GM18909 (cell line): ENCODE data around the gene EXOC4.

Experiments used
- ATAC-seq: cut with Tn5 transposase; IDR thresholded peaks from one replicate; pipeline ENCODE4 v1.9.1; 2021; ENCODE audit warnings: mild to moderate bottlenecking; ENCODE audit not compliant: unreplicated experiment, poor library complexity

EXOC4 gene

DNA sequence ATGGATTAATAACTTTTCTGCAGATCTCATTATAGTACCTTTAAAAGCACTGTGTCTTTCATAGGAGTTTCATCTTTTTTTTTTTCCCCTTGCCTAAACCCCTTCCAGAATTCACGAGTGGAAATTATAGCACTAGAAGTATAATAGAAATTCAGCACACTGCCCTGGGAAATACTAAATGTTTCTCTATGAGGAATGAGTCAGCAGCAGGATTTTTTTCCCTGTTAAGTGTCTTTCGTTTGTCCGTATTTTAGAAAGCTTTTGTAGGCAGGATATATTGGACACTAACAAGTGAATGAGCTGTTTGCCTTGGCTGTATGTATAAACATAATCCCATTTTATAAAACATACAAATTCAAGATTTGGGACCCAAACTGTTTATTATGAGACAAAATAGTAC, 105.8 kb downstream of the EXOC4 start:
- ATAC-seq = no peak

DNA sequence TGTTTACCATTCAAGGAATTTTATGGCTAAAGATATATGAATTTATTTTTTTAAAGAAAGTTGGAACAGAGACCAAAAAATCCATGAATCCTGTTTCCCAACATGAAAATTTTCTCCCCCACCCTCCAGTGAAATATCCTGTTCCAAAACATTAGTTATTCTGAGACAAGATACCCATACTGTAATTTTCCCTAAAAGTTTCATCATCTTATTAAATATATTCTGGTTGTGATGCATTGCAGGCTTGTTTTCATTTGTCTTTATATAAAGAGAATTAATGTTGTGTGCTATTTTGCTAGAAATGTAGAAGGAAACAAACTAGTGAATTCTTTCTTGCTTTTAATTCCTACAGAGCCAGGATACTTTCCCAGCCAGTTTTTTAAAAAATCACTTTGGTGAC, 106.6 kb downstream of the EXOC4 start:
- ATAC-seq = no peak

DNA sequence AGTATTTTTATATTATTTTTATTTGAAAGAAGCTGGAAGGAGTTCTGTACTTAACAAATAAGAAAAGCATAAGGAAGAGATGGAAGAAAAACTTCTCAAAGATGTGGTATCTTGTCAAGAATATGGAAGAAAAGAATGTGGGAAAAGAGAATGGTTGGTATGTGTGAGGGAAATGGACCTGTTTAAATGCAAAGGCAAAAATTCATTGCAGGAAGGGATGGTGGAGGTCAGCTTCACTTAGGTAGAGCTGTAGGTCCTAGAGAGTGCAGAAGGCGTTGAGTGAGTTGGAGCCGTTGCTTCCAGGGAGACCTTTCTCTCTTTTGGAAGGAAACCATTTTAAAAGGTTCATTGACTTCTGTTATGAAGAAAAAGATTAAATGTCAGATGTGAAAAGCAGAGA, 107.3 kb downstream of the EXOC4 start:
- no peak for ATAC-seq

DNA sequence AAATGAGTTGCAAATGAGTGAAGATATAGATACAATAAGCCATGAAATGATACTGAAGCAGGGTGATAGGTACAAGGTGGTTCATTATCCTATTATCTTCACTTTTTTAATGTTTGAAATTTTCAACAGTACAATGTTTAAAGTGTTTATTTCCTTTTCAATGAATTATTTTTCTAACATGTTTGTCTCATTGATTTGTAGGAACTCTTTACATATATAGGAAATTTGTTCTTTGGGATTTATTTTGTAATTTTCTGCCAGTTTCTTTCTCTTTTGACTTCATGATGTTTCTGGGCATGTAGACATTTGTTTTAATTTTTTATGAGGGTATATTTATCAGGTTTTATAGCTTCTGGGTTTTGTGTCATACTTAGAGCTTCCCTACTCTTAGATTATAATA, 108.9 kb downstream of the EXOC4 start:
- no peak for ATAC-seq

DNA sequence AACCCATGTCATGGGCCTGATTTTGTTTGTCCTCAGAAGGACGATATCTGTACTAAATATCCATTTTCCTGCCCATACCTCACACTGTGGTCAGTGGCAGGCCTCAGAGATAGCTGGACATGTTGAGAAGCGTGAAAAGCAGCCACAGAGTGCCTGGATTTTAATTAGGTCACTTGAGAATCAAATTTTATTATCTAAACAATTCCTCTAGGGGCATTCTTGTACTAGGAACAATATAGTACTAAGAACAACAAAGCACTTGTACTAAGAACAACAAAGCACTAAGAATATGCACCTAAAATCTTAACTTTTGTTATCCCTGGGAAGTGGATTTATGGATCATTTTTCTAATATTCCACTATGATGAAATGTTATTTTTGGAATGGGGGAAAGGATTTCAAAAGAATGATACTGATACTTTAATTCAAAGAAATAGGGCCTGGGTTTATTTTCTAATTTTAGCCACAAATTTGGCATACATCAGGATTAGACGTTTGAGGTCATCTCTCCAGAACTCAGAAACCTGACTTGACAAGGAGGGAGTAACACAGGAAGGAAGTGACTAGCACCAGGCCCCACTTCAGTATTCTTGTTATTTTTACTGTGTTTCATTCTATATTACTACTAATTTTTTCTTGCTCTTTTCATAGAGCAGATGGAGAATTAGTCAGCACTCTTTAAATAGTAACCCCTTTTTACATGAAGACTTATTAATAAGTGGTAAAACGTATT, 112.2 kb downstream of the EXOC4 start:
- ATAC-seq = no peak

DNA sequence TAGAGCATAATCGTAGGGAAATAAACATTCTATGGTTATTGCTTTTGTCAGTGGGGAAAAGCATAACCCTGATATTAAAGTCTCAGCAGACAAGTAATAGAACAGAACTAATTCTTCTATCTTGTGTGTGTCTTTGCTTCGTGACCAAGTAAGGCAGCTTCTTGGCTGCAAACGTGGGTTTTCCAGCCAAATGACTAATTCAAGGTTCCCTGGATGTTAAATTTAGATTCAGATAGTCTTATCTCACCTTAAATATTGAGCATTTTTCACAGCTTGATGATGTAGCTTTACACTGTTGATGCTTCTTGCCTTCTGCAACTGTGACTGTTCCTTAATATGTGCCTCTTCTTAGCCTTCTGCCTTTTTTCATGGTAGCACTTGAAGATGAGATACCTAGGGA, 113.0 kb downstream of the EXOC4 start:
- ATAC-seq = no peak

DNA sequence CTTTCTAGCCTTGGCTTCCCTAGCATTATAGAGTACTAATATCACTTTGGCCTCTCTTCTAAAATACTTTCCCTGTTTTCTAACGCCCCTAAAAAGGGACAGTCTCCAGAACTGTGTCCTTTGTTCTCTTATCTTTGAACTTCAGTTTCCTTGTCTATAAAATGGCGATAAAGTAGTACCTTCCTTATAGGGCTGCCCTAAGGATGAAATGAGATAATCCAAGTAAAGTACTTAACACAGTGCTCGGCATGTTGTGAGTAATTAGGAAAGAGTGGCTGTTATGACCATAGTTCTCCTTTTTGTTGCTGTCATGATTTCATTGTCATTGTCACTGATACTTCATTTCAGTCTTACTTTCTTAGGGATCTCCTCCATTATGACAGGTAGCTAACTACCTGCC, 114.7 kb downstream of the EXOC4 start:
- ATAC-seq = no peak

DNA sequence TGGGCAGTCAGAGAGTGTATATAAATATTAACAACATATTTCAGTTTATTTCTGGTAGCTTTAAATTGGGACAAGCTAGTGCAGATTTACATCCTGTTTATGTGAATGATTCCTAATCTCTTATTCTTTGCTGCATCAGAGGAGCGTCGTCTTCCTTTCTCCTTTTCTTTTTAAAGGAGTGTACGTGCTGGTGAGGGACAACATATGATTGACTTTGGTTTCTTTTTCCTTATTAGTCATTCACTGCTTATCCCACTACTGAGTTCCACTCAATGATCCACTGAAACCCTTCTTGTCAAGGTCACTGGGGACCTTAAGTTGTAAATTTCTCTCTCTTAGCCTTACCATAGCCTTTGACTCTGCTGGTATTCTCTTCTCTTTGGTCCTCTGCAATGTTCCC, 116.3 kb downstream of the EXOC4 start:
- ATAC-seq = no peak

DNA sequence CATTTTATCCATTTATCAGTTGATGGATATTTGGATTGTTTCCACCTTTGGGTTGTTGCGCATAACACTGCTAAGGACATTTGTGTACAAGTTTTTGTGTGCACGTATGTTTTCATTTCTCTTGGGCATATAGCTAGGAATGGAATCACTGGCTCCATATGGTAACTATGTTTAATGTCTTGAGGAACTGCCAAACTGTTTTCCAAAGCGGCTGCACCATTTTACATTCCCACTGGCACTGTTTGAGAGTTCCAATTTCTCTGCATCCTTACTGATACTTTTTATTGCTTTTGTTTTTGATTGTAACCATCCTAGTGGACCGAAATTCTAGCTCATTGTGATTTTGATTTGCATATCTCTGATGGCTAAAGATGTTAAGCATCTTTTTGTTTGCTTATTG, 118.7 kb downstream of the EXOC4 start:
- no peak for ATAC-seq

DNA sequence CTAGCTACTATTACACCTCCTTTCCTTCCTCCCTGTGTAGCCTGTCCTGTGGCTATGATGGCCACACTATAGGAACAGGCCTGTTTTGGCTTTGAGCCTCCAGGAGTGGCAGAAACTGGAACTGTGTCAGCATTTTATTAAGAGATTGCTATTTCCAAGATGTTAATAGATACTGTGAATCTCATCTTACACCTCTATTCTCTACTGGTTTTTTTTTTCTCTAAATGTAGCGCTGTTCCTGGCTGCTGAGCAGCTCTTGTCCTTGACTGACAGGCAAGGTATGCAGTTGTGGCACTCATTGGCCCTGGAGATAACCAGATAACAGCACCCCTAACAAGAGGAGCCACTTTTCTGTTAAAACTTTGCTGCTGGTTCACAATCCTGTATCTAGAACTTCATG, 119.5 kb downstream of the EXOC4 start:
- no peak for ATAC-seq

DNA sequence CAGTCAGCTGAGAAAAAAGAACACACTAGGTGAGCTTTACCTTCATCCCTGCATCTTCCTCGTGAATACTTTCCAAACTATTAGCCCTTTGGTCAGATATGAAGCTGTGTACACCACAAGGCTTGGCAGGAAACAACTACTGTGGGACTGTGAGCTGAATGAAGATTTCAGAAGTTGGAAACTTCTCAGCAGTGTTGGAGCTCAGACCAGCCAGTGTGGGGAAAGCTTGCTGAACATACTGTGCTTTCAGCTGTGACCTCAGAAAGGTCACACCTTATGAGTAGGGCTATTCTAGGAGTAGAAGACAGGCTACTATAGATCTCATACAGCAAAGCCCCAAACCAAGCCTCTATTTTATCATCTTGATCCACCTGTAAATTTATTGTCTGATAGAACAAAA, 123.6 kb downstream of the EXOC4 start:
- no peak for ATAC-seq

DNA sequence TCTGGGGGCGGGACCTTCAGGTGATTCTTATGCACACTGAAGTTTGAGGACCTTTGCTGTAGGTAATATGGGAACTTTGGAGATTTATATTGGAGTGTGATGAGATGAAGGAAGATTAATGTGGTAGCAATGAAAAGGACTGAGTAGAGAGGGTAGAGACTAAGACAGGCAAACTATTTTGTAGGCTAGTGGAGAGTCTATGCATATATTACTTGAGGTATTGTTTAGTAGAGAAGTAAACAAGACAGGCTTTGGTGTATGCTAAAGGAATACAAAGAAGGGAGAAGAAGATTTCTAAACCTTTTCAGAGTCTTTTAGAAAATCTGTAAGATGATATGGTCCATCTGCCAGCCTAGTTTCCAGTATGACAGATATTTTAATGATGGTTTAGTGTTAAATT, 129.1 kb downstream of the EXOC4 start:
- no peak for ATAC-seq

DNA sequence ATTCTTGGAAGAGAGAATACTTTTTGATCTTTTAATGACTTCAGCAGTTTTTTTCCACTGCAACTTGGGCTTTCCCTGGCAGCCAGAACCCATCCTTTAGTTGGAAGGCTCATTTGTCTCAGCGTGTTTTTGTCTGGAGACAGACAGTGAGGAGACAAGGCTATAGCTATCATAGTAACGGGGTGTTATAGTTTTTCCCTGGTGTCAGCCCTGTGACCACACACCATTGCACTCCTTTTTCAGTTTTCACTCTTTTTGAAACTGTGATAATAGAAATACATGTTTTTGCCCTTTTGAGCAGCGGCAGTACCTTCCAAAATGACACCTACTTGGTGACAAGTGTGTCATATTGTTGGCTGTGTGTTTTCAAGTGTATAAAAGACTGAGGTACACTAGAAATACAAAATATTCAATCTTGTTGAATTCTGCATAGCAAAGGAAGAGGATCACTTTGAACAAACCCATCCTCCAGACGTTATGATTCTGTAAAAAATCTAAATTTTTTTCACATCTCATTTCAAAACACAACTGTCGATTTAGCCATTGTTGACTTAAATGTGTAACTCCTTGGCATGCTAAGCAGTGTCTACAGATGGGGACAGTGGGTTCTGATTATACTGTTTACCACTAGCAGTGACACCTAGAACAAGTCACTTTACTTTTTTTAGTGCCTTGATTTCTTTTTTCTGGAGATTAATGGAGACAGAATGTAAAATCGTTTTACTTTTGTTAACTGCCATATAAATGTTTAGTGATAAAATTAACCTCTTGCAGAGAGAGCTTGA, 130.1 kb downstream of the EXOC4 start:
- ATAC-seq = no peak

DNA sequence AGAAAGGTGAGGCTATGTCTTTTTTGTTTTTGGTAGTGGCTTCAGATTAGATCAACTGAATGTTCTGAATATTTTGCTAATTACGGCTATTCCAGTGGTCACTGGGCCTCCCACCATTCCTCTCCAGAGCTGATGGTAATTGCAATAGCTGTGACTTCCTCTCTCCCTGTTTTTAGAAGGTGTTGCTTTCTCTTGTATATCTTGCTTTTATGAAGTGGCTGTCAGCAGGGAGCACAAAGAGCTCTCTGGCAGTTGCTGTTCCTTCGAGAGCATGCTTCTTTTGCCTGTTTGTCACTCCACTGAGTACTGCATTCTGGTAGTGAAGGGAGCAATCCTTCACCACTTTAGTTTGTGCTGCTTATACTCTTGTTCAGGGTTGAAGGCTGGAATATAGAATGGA, 133.3 kb downstream of the EXOC4 start:
- no peak for ATAC-seq

DNA sequence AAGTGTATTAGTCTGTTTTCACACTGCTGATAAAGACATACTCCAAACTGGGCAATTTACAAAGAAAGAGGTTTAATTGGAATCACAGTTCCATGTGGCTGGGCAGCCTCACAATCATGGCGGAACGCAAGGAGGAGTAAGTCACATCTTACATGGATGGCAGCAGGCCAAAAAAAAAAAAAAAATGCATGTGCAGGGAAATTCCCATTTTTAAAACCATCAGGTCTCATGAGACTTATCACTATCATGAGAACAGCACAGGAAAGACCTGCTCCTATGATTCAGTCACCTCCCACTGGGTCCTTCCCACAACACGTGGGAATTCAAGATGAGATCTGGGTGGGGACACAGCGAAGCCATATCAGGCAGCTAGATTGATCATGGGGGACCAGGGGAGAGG, 136.8 kb downstream of the EXOC4 start:
- no peak for ATAC-seq

DNA sequence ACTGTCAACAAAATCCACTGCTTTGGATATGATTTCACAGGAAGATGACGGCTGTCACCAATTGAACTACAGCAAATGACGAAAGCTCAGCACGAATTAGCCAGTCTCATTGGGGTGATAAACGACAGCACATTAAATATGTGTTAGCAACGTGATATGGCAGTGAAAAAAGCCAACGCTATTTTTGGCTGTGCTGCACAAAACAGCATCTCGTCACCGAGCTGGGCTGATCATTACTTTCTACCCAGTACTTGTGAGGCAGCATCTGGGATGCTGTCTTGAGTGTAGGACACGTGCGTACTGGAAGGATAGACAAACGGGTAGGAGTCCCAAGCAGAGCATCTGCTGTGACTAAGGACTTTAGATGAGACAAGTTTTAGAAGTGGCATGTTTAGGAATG, 138.3 kb downstream of the EXOC4 start:
- ATAC-seq = no peak

DNA sequence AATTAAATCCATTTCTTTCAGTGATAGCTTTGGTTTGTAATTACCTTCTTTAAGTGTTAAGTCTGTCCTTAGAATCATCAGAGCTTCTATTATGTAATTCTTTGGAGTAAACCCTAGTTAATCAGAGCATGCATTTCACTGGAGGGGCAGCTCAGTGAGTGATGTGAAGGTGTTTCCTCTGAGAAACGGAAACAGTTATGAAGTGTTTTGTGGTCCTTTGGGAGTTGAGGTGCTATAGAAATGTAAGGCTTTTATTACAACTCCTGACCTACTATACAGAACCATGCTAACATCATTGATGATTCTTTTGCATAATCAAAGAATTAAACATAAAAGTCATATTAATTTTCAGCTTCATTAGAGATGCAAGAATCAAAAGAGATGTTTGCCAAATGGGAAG, 141.5 kb downstream of the EXOC4 start:
- no peak for ATAC-seq

DNA sequence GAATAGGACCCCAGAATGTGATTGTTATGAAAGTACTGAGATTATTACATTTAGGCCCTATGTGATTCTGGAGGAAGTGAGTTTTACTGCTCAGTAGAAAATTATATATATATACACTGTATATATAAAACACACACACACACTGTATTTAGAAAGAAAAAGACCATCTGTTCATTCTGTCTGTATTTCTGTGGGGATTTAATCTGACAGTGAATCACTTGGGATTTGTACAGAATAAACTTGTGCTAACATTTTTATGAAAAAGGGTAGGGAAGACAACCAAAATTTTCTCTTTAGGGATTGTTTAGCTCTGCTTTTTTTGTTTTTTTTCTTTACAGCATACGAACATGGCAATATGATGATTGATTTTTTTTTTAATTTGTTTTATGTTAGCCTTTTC, 142.7 kb downstream of the EXOC4 start:
- ATAC-seq = no peak

DNA sequence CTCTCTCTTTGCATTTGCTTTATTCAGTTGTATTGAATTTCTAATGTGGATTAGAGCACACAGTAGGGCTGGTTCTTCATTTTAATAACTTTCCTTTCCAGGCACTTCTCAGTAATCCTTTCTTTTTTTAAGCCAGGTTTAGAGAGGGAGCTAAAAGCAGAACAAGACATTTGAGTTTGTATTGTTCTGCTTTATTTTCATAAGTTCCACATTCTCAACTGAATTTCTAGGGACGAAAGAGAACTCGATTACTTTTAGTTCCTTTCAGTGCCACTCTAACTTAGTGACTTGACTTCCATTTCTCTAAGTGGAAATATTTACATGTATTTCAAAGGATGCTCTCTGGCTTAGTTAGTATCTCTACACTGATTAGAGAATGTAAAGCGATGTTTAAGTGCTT, 145.6 kb downstream of the EXOC4 start:
- ATAC-seq = no peak

DNA sequence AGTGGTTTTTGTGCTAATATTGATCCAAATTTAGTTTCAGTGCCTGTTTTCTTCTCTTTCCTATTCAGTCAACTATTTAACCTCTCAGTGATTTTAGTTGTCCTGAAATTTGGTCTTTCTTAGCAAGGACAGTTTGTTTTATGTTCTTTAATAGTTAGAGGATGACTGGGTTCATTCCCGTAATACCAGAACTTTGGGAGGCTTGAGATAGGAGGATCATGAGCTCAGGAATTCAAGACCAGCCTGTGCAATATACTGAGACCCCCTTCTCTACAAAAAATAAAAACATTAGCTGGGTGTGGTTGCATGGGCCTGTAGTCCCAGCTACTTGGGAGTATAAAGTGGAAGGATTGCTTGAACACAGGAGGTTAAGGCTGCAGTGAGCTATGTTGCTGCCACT, 148.3 kb downstream of the EXOC4 start:
- no peak for ATAC-seq

DNA sequence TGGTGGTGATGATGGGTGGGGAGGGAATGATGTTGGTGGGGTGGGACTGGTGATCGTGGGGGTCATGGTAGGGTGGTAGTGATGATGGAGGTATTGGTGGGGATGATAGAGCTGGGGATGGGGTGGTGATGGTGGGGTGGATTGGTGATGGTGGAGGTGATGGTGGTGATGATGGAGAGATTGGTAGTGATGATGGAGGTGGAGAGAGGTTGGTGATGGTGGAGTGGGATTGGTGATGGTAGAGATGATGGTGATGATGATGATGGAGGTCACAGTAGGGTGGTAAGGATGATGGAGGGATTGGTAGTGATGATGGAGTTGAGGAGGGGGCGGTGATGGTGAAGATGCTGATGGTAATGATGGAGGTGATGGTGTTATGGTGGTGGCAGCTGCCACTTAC, 155.3 kb downstream of the EXOC4 start:
- no peak for ATAC-seq

DNA sequence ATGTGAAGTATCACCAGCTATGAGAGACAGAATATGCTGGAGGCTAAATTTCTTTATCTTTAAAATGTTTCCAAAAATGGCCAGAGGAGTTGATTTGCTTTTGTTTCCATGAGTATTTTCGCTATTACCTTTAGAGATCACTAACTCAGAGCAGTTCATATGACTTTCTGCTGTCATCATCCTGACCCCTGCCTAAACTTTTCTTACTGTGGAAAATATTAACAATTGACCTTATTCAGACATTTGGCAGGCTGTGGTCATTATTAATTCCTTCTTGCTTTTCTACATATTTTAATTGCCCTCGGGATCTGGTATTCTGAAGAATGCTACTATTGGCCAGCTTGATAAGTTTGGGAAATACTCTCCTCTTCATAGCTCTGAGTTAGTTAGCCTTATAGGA, 156.5 kb downstream of the EXOC4 start:
- no peak for ATAC-seq
